Measurements from ENCODE around the gene DHX15. TPM values are rescaled to one million over a fixed set of nuclear protein-coding genes. Genes with fewer than 3 reads are reported as not detected.

Gene DHX15
- total and polyA plus RNA-seq, 2 of the 8 experiments (the other 6 are each of a cell fraction or from before 2014, with no cell fraction given) = 126 to 286 TPM

DNA sequence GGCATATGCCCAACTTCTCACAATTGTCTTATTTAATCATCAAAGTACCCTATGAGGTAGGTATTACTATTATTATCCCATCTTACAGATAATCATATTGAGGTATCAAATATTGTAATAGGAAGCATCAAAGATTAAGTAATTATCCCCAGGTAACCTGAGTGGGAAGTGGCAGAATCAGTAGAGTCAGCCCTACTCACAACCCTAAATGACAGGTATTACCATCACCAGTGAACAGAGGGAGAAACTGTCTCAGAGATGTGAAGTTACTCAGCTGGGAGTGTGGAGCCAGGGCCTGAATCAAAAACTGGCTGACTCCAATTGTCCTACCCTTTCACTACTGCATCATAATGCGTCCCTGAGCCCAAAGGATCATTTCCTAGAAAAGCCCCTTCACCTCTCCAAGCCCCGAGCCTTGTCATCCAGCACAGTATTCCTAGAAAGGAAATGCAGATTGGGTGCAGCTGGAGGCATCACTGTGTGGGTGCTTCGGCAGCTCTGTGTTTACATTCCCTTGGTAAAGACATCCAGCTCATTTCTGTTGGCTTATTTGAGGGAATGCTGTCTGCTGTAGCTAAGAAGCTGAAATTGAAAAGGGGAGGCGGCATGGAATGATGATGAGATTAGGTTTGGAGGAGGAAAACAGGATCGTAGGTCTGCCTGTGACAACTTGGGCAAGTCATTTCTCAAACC lies 72.8 kb downstream of the DHX15 start:
- H4K5ac ChIP-seq (ENCODE audit: insufficient read length, low read depth, low read length) = peak overlapping the region; percentile 35
- H2AFZ ChIP-seq (ENCODE audit: low read length) = no peak overlapping the region
- no peak overlapping the region for H3K23ac ChIP-seq (ENCODE audit: insufficient read length)
- H2BK120ac ChIP-seq (replicated peaks; ENCODE audit: low read depth, low read length) = peak overlapping the region; percentile 38
- H3K4ac ChIP-seq (replicated peaks; ENCODE audit: insufficient read length, low read depth, low read length) = no peak overlapping the region
- no peak overlapping the region for H2BK15ac ChIP-seq (ENCODE audit: low read length)
- 0 out of 2 replicates have a peak overlapping the region, but pooled peaks have one; percentile 7 for H2AK5ac ChIP-seq (ENCODE audit: low read depth, low read length)
- TF ChIP-seq BRCA1 (IDR thresholded peaks at IDR 0.05; ENCODE audit: low read depth, low read length) (no peak), FOSL1 (IDR thresholded peaks at IDR 0.05; ENCODE audit: insufficient read depth, low read depth, low read length) (no peak), SP4 (IDR thresholded peaks at IDR 0.05; ENCODE audit: low read length) (peak; percentile 43; the same call in 1 of the 2 replicates), POLR2A (IDR thresholded peaks at IDR 0.05; ENCODE audit: control extremely low read depth in 1 of 2, low read depth in 2 of 2, low read length in 2 of 2) (peak in 1 of 2 experiments; percentile 47; a peak in 1 of 3 replicates), EZH2 (IDR thresholded peaks at IDR 0.05; ENCODE audit: low read depth, low read length, severe bottlenecking) (no peak)
- no peak overlapping the region for H4K91ac ChIP-seq (replicated peaks; ENCODE audit: insufficient read length, low read length)
- WGBS, 2 experiments (ENCODE audit: extremely low coverage in 1 of 2, insufficient coverage in 1 of 2, insufficient read length in 1 of 2, insufficient replicate concordance in 2 of 2, low coverage in 1 of 2, low lambda C conversion rate in 2 of 2, missing lambda C conversion rate in 1 of 2) = 48% methylated on average over 5 of the region's 5 CpGs; no CpG with 5 or more reads in 1 of the 2 experiments
- H2BK5ac ChIP-seq (ENCODE audit: low read depth, low read length) = peak overlapping the region; percentile 36; the same call in 1 of the 2 replicates
- no peak overlapping the region for H3K56ac ChIP-seq (replicated peaks; ENCODE audit: insufficient read length, low read depth, low read length)
- H3K14ac ChIP-seq (ENCODE audit: insufficient read length) = no peak overlapping the region
- peaks cover 15 to 30% (median 23%) of the 10 kb centered on the region in 4 experiments for H3K4me1 ChIP-seq (replicated peaks in 1 of 4; ENCODE audit: control insufficient read depth in 3 of 4, insufficient read depth in 4 of 4, low read length in 3 of 4)
- H3K9me3 ChIP-seq (ENCODE audit: insufficient read depth in 2 of 2, low read depth in 1 of 2, low read length in 1 of 2) = no peaks in the 10 kb centered on the region
- no peak overlapping the region for H3K18ac ChIP-seq (ENCODE audit: extremely low read depth, low read length)
- peaks cover 0 to 26% (median 2%) of the 10 kb centered on the region in 4 experiments; a peak in 3 of 8 replicates for H3K36me3 ChIP-seq (ENCODE audit: control insufficient read depth in 2 of 4, insufficient read depth in 4 of 4, low read length in 3 of 4)
- peaks cover 0 to 3% of the 10 kb centered on the region in 2 experiments for H4K20me1 ChIP-seq (replicated peaks in 1 of 2; ENCODE audit: control insufficient read depth in 1 of 2, insufficient read depth in 2 of 2, low read length in 2 of 2)
- no peaks in the 10 kb centered on the region for H3K79me2 ChIP-seq (ENCODE audit: control insufficient read depth in 1 of 2, insufficient read depth in 2 of 2, low read length in 2 of 2)
- H4K8ac ChIP-seq (ENCODE audit: extremely low read depth, insufficient read depth, low read length) = no peak overlapping the region
- ChIA-PET CTCF (ENCODE audit: partially characterized antibody) (interaction anchor here (1.0 to 5.7 kb wide), 4 partner anchors 22 to 177 kb away, joined by 4 to 35 read pairs (median 10); no protein-coding TSS in a partner anchor), POLR2A (ENCODE audit: partially characterized antibody) (interaction anchor here (0.6 to 10.1 kb wide), 11 partner anchors 8 to 463 kb away, joined by 3 to 73 read pairs (median 3); partner anchors contain the start of gene DHX15)
- peak overlapping the region in 1 of 2 experiments; percentile 15; a peak in 3 of 4 replicates for H3K4me2 ChIP-seq (ENCODE audit: insufficient read depth in 1 of 2, low read depth in 2 of 2, low read length in 2 of 2)
- H3K4me3 ChIP-seq (ENCODE audit: extremely low read depth in 1 of 4, insufficient read depth in 2 of 4, low read depth in 3 of 4, low read length in 4 of 4) = no peak overlapping the region
- H2BK20ac ChIP-seq (ENCODE audit: low read length) = no peak overlapping the region; the same call in 1 of the 2 replicates
- H3K27ac ChIP-seq (ENCODE audit: low read depth, low read length) = 0 out of 2 replicates have a peak overlapping the region, but pooled peaks have one; percentile 40
- no peak overlapping the region for H2BK12ac ChIP-seq (ENCODE audit: low read depth, low read length)
- H3K27me3 ChIP-seq (replicated peaks in 1 of 4; ENCODE audit: control insufficient read depth in 3 of 4, extremely low read depth in 1 of 4, insufficient read depth in 3 of 4, low read length in 3 of 4) = no peaks in the 10 kb centered on the region
- DNase-seq (ENCODE audit: low read depth in 1 of 2, low spot score in 2 of 2) (no peak), FAIRE-seq (peak; percentile 62)
- no peaks in the 10 kb centered on the region for H3K79me1 ChIP-seq (ENCODE audit: low read depth, low read length)
- no peak overlapping the region for H3K9ac ChIP-seq (replicated peaks in 1 of 4; ENCODE audit: extremely low read depth in 1 of 4, low read depth in 3 of 4, low read length in 3 of 4)
- H3K23me2 ChIP-seq (ENCODE audit: low read depth, low read length) = no peaks in the 10 kb centered on the region
